HG03565 (cell line): Measurements from ENCODE around the gene MARCO.

Source experiments
- ATAC-seq: cut with Tn5 transposase; IDR thresholded peaks from one replicate; pipeline ENCODE4 v1.9.1; 2021; ENCODE audit warnings: mild to moderate bottlenecking, moderate library complexity; ENCODE audit not compliant: unreplicated experiment

The MARCO gene

GRCh38 chr2:118973542-118973951 is 31.6 kb downstream of the MARCO start:
- ATAC-seq: no peak

GRCh38 chr2:118974103-118974993 is 32.4 kb downstream of the MARCO start:
- ATAC-seq: no peak

- no peak for ATAC-seq
Observed at GRCh38 chr2:118975133-118975532, 33.1 kb downstream of the MARCO start.

- ATAC-seq: no peak
Observed at GRCh38 chr2:118978064-118978463, 36.1 kb downstream of the MARCO start.

- ATAC-seq: no peak
Observed at GRCh38 chr2:118979152-118979861, 37.3 kb downstream of the MARCO start.

GRCh38 chr2:118980022-118980421 is 38.0 kb downstream of the MARCO start:
- no peak for ATAC-seq

- ATAC-seq: no peak
Observed at GRCh38 chr2:118980573-118980972, 38.6 kb downstream of the MARCO start.

- ATAC-seq: no peak
Observed at GRCh38 chr2:118981632-118982031, 39.6 kb downstream of the MARCO start.

GRCh38 chr2:118982039-118982438 is 40.0 kb downstream of the MARCO start:
- no peak for ATAC-seq

- no peak for ATAC-seq
Observed at GRCh38 chr2:118983133-118983532, 41.1 kb downstream of the MARCO start.

GRCh38 chr2:118983915-118984314 is 41.9 kb downstream of the MARCO start:
- no peak for ATAC-seq

- ATAC-seq: peak; percentile 57
Observed at GRCh38 chr2:118986738-118987137, 44.7 kb downstream of the MARCO start.

GRCh38 chr2:118987886-118988285 is 45.9 kb downstream of the MARCO start:
- no peak for ATAC-seq

GRCh38 chr2:118988706-118989105 is 46.7 kb downstream of the MARCO start:
- ATAC-seq: no peak

GRCh38 chr2:118989481-118989880 is 47.5 kb downstream of the MARCO start:
- peak; percentile 57 for ATAC-seq

- ATAC-seq: no peak
Observed at GRCh38 chr2:118990757-118991545, 49.0 kb downstream of the MARCO start.

- ATAC-seq: no peak
Observed at GRCh38 chr2:118991554-118991953, 49.6 kb downstream of the MARCO start.

- ATAC-seq: no peak
Observed at GRCh38 chr2:118992740-118993391, 50.9 kb downstream of the MARCO start.

- no peak for ATAC-seq
Observed at GRCh38 chr2:118993392-118993752, 51.4 kb downstream of the MARCO start.

- ATAC-seq: no peak
Observed at GRCh38 chr2:118994172-118994700, 52.2 kb downstream of the MARCO start.

- ATAC-seq: no peak
Observed at GRCh38 chr2:118994778-118995177, 52.8 kb downstream of the MARCO start.
